ENCODE data around the gene CYFIP2.
"Not testable (repeated sequence)": the region's sequence is repeated elsewhere in the genome, so short reads cannot be mapped to it uniquely, and the experiment has no call there.

The CYFIP2 gene

GRCh38 chr5:157265714-157266285, at the start of gene CYFIP2:
Gene CYFIP2, plus strand, starts transcription at chr5:157266123. Its CDS starts 19,239 bp downstream, at chr5:157285362.
- peak; percentile 70 to 81 for DNase-seq

GRCh38 chr5:157216391-157217142, 49.4 kb upstream of the CYFIP2 start:
- no peak for DNase-seq

- no peak for DNase-seq
Measured at GRCh38 chr5:157217289-157218024, 48.5 kb upstream of the CYFIP2 start.

DNA sequence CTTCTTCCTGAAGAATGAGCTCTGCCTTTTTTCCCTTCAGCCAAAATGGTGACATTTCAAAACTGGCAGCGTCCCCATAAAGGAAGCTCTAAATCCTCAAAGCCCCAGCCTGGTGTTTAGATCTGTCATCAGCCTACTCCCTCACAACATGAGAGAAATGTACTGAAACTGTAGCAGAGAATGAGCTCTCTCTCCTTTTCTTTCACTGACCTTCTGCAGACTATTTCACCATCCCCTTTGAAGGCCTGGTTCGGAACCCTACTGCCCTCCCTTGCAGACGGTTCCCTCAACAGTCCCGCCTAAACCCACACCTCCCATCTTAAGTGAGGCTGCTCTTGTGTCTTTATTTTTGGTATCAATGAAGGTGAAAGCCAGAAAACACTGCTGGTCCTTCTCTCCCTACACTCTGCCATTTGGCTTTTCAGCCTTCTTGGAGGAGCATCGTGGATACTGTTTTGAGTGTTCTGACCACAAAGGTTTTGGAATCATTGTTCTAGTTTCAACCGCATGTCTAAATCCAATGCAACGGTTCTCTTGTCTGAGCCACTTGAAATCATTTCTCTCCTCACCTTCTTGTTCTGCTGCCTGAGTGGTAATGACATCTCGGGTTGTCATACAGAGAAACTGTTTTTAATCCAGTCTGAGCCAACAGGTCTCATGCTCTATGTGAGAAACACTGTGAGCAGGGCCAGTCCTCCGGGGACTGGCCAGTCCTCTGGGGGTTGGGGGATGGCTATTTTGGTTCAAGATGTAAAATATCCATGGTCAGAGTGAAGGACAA, 46.2 kb upstream of the CYFIP2 start:
- DNase-seq, result no peak

DNA sequence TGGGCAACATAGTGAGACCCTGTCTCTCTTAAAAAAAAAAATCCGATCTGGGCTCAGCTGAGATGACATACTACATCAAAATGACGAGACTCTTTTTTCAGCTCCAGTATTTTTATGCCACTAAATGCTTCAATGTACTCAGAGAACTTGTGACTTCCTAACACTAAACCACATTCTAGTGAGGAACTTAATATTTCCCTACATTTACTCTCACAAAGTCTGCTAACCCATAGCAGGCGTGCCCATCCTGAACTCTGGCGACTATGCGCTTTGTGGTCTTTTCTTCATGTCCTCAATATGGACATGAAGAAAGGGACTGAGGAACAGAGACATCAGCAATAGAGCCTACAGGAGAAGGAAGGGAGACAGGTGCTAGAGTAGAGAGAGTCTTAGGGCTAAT, 44.0 kb upstream of the CYFIP2 start:
- no peak for DNase-seq

- DNase-seq, result peak in 1 of 2 donors; percentile 58
Measured at GRCh38 chr5:157222506-157223230, 43.3 kb upstream of the CYFIP2 start.

- no peak for DNase-seq
Measured at GRCh38 chr5:157225469-157226422, 40.2 kb upstream of the CYFIP2 start.

- no peak for DNase-seq
Measured at GRCh38 chr5:157230610-157231009, 35.3 kb upstream of the CYFIP2 start.

DNA sequence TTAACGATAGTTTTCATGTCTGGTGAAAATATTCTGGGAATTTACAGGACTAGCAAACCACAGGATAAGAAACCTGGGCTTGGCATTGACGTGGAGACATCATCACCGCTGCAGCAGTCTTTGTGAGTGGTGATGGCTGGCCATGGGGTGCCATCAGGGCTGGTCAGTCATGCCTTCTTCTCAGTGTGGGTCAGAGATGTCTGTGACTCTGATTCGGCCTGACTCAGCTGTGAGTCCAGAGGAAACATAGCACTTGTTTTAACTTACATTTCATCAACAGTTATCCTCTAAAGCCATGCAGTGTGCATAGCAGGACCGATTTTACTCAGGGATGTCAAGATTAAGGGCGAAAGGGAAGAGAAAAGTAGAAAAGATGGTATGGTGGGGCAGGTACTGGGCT, 33.2 kb upstream of the CYFIP2 start:
- DNase-seq, result no peak

DNA sequence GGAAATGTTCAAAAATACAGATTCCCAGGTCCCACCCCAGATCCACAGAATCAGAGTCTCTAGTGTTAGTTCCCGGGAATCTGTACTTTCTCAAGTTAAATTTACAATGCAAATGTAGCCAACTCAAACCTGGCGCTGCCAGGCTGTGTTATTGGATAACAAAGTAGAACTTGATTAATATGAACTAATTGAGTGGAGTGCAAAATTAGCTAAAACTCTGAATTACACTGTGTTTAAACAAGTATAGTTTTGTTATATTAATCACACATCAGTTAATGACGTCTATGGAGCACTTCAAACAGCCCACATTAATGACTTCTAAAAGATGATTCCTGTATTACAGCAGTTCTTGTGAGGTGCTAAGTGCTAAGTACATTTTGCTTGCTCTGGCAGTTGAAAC, 32.4 kb upstream of the CYFIP2 start:
- DNase-seq, result no peak

GRCh38 chr5:157236423-157236822, 29.5 kb upstream of the CYFIP2 start:
- no peak for DNase-seq

- no peak for DNase-seq
Measured at GRCh38 chr5:157241483-157241882, 24.4 kb upstream of the CYFIP2 start.

GRCh38 chr5:157244704-157245103, 21.2 kb upstream of the CYFIP2 start:
- not testable (repeated sequence) for DNase-seq

DNA sequence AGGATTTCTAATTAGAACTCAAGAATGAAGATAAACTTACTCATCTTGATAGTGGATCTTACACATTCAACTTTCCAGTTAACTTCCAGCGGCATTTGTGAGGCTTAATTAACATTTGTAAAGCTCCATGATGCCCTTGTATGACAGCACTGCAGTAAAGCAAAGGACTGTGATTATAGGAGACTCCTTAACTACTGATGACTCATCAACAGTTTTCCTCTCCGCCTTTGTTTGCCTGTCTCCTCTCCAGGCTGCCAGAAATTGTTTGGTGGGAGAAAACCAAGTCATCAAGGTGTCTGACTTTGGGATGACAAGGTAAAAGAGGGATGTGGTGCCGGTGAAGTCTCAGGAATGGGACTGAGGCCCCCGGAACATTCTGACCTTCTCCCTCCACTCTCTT, 20.4 kb upstream of the CYFIP2 start:
- no peak for DNase-seq

GRCh38 chr5:157245886-157246285, 20.0 kb upstream of the CYFIP2 start:
- no peak for DNase-seq

GRCh38 chr5:157247267-157247666, 18.7 kb upstream of the CYFIP2 start:
- no peak for DNase-seq

- DNase-seq, result no peak
Measured at GRCh38 chr5:157248821-157249470, 17.0 kb upstream of the CYFIP2 start.

DNA sequence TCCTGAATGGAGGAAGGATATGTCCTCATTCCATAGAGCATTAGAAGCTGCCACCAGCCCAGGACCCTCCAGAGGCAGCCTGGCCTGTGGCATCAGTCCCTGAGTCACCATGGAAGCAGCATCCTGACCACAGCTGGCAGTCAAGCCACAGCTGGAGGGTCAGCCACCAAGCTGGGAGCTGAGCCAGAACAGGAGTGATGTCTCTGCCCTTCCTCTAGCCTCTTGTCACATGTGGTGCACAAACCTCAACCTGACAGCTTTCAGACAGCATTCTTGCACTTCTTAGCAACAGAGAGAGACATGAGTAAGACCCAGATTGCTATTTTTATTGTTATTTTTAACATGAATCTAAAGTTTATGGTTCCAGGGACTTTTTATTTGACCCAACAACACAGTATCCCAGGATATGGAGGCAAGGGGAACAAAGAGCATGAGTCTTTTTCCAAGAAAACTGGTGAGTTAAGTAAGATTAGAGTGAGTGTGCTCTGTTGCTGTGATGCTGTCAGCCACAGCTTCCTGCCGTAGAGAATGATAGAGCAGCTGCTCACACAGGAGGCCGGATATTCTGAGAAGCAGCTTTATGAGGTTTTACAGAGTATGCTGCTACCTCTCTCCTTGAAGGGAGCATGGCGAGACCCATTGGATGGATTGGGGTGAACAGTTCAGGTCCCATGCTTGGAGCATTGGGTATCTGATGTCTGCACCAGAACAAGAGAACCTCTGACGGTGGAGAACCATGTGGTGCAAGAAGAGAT, 13.0 kb upstream of the CYFIP2 start:
- DNase-seq, result no peak

GRCh38 chr5:157253547-157253946, 12.4 kb upstream of the CYFIP2 start:
- no peak for DNase-seq

- DNase-seq, result no peak
Measured at GRCh38 chr5:157258450-157258849, 7.5 kb upstream of the CYFIP2 start.

Data from stimulated activated CD4-positive, alpha-beta T cell treated with anti-CD3 and anti-CD28 coated beads, Interleukin-2, amount 100 ng/mL, for 48 hours (primary cell).